ENCODE data around the gene HMGB3.
"Not testable (repeated sequence)": the region's sequence is repeated elsewhere in the genome, so short reads cannot be mapped to it uniquely, and the experiment has no call there.

HMGB3 gene

GRCh38 chrX:150982788-150983520 lies at the start of gene HMGB3:
Gene HMGB3 (plus strand): TSS chrX:150983335. CDS start chrX:150985600, 2,265 bp downstream.
- Mint-ChIP-seq H3K4me3 (peak within 1 kb of the TSS; percentile 66), H3K27me3 (peaks cover 32% of the 10 kb centered on the region), H3K27ac (no peak within 1 kb of the TSS), H3K9me3 (no peaks in the 10 kb centered on the region), H3K4me1 (ENCODE audit: low read depth) (peaks cover 3% of the 10 kb centered on the region), H3K36me3 (ENCODE audit: low read depth) (peaks cover 18% of the 10 kb centered on the region)
- peak; percentile 81 for DNase-seq

- Mint-ChIP-seq H3K4me1 (ENCODE audit: low read depth) (no peaks in the 10 kb centered on the region), H3K9me3 (no peaks in the 10 kb centered on the region), H3K4me3 (no peak overlapping the region), H3K27ac (no peak overlapping the region), H3K27me3 (peaks cover 30% of the 10 kb centered on the region), H3K36me3 (ENCODE audit: low read depth) (no peaks in the 10 kb centered on the region)
- DNase-seq, result no peak
Measured at GRCh38 chrX:150933945-150934350, 49.2 kb upstream of the HMGB3 start.

GRCh38 chrX:150934453-150934852 lies 48.7 kb upstream of the HMGB3 start:
- H3K27me3 Mint-ChIP-seq, result peaks cover 30% of the 10 kb centered on the region
- no peak overlapping the region for H3K27ac Mint-ChIP-seq
- H3K4me3 Mint-ChIP-seq, result no peak overlapping the region
- H3K4me1 Mint-ChIP-seq (ENCODE audit: low read depth), result no peaks in the 10 kb centered on the region
- H3K9me3 Mint-ChIP-seq, result no peaks in the 10 kb centered on the region
- no peaks in the 10 kb centered on the region for H3K36me3 Mint-ChIP-seq (ENCODE audit: low read depth)
- no peak for DNase-seq

GRCh38 chrX:150935467-150935866 lies 47.7 kb upstream of the HMGB3 start:
- Mint-ChIP-seq H3K27me3 (peaks cover 27% of the 10 kb centered on the region), H3K4me1 (ENCODE audit: low read depth) (no peaks in the 10 kb centered on the region), H3K36me3 (ENCODE audit: low read depth) (no peaks in the 10 kb centered on the region), H3K27ac (no peak overlapping the region), H3K4me3 (no peak overlapping the region), H3K9me3 (no peaks in the 10 kb centered on the region)
- DNase-seq, result no peak

- no peaks in the 10 kb centered on the region for H3K9me3 Mint-ChIP-seq
- no peak for DNase-seq
Measured at GRCh38 chrX:150936556-150936955, 46.6 kb upstream of the HMGB3 start.

GRCh38 chrX:150940844-150941495 lies 42.2 kb upstream of the HMGB3 start:
- peaks cover 6% of the 10 kb centered on the region for H3K27me3 Mint-ChIP-seq
- H3K4me1 Mint-ChIP-seq (ENCODE audit: low read depth), result no peaks in the 10 kb centered on the region
- no peak for DNase-seq
- H3K27ac Mint-ChIP-seq, result no peak overlapping the region
- H3K4me3 Mint-ChIP-seq, result no peak overlapping the region
- no peaks in the 10 kb centered on the region for H3K36me3 Mint-ChIP-seq (ENCODE audit: low read depth)
- no peaks in the 10 kb centered on the region for H3K9me3 Mint-ChIP-seq

More at GRCh38 chrX:150936556-150936955, 46.6 kb upstream of the HMGB3 start:
- H3K36me3 Mint-ChIP-seq (ENCODE audit: low read depth), result no peaks in the 10 kb centered on the region
- H3K27ac Mint-ChIP-seq, result no peak overlapping the region
- no peaks in the 10 kb centered on the region for H3K4me1 Mint-ChIP-seq (ENCODE audit: low read depth)
- no peak overlapping the region for H3K4me3 Mint-ChIP-seq
- H3K27me3 Mint-ChIP-seq, result peaks cover 26% of the 10 kb centered on the region

GRCh38 chrX:150941580-150941979 lies 41.6 kb upstream of the HMGB3 start:
- H3K27ac Mint-ChIP-seq, result no peak overlapping the region
- H3K4me3 Mint-ChIP-seq, result no peak overlapping the region
- no peak for DNase-seq
- no peaks in the 10 kb centered on the region for H3K36me3 Mint-ChIP-seq (ENCODE audit: low read depth)
- H3K4me1 Mint-ChIP-seq (ENCODE audit: low read depth), result no peaks in the 10 kb centered on the region
- peaks cover 6% of the 10 kb centered on the region for H3K27me3 Mint-ChIP-seq
- H3K9me3 Mint-ChIP-seq, result no peaks in the 10 kb centered on the region

GRCh38 chrX:150942942-150943594 lies 40.1 kb upstream of the HMGB3 start:
- H3K9me3 Mint-ChIP-seq, result no peaks in the 10 kb centered on the region

GRCh38 chrX:150944233-150944632 lies 38.9 kb upstream of the HMGB3 start:
- Mint-ChIP-seq H3K4me1 (ENCODE audit: low read depth) (no peaks in the 10 kb centered on the region), H3K27ac (no peak overlapping the region), H3K9me3 (no peaks in the 10 kb centered on the region), H3K4me3 (no peak overlapping the region), H3K27me3 (peaks cover 19% of the 10 kb centered on the region), H3K36me3 (ENCODE audit: low read depth) (no peaks in the 10 kb centered on the region)
- DNase-seq, result no peak

More at GRCh38 chrX:150942942-150943594, 40.1 kb upstream of the HMGB3 start:
- Mint-ChIP-seq H3K4me1 (ENCODE audit: low read depth) (no peaks in the 10 kb centered on the region), H3K27me3 (peaks cover 19% of the 10 kb centered on the region), H3K36me3 (ENCODE audit: low read depth) (no peaks in the 10 kb centered on the region), H3K27ac (no peak overlapping the region), H3K4me3 (no peak overlapping the region)
- DNase-seq, result no peak

- Mint-ChIP-seq H3K27ac (no peak overlapping the region), H3K9me3 (no peaks in the 10 kb centered on the region), H3K36me3 (ENCODE audit: low read depth) (no peaks in the 10 kb centered on the region), H3K27me3 (peaks cover 25% of the 10 kb centered on the region), H3K4me3 (no peak overlapping the region), H3K4me1 (ENCODE audit: low read depth) (no peaks in the 10 kb centered on the region)
- DNase-seq, result no peak
Measured at GRCh38 chrX:150954951-150955350, 28.2 kb upstream of the HMGB3 start.

- Mint-ChIP-seq H3K4me3 (no peak overlapping the region), H3K36me3 (ENCODE audit: low read depth) (no peaks in the 10 kb centered on the region), H3K4me1 (ENCODE audit: low read depth) (no peaks in the 10 kb centered on the region), H3K27me3 (peaks cover 25% of the 10 kb centered on the region), H3K9me3 (no peaks in the 10 kb centered on the region), H3K27ac (no peak overlapping the region)
- DNase-seq, result no peak
Measured at GRCh38 chrX:150955590-150955989, 27.5 kb upstream of the HMGB3 start.

- Mint-ChIP-seq H3K27ac (no peak overlapping the region), H3K27me3 (peaks cover 16% of the 10 kb centered on the region), H3K36me3 (ENCODE audit: low read depth) (no peaks in the 10 kb centered on the region), H3K9me3 (no peaks in the 10 kb centered on the region), H3K4me3 (no peak overlapping the region), H3K4me1 (ENCODE audit: low read depth) (no peaks in the 10 kb centered on the region)
- no peak for DNase-seq
Measured at GRCh38 chrX:150958177-150958576, 25.0 kb upstream of the HMGB3 start.

GRCh38 chrX:150959557-150959956 lies 23.6 kb upstream of the HMGB3 start:
- H3K27ac Mint-ChIP-seq, result no peak overlapping the region

GRCh38 chrX:150961631-150962030 lies 21.5 kb upstream of the HMGB3 start:
- no peak for DNase-seq

More at GRCh38 chrX:150959557-150959956, 23.6 kb upstream of the HMGB3 start:
- Mint-ChIP-seq H3K4me3 (no peak overlapping the region), H3K36me3 (ENCODE audit: low read depth) (no peaks in the 10 kb centered on the region), H3K4me1 (ENCODE audit: low read depth) (no peaks in the 10 kb centered on the region), H3K9me3 (no peaks in the 10 kb centered on the region), H3K27me3 (peaks cover 13% of the 10 kb centered on the region)
- no peak for DNase-seq

GRCh38 chrX:150964416-150964815 lies 18.7 kb upstream of the HMGB3 start:
- H3K36me3 Mint-ChIP-seq (ENCODE audit: low read depth); H3K27ac Mint-ChIP-seq; H3K9me3 Mint-ChIP-seq; DNase-seq; H3K4me3 Mint-ChIP-seq; H3K4me1 Mint-ChIP-seq (ENCODE audit: low read depth): not testable (repeated sequence)
- peaks cover 43% of the 10 kb centered on the region for H3K27me3 Mint-ChIP-seq

More at GRCh38 chrX:150961631-150962030, 21.5 kb upstream of the HMGB3 start:
- no peaks in the 10 kb centered on the region for H3K9me3 Mint-ChIP-seq
- H3K4me3 Mint-ChIP-seq, result no peak overlapping the region
- peaks cover 24% of the 10 kb centered on the region for H3K27me3 Mint-ChIP-seq
- no peak overlapping the region for H3K27ac Mint-ChIP-seq
- H3K4me1 Mint-ChIP-seq (ENCODE audit: low read depth), result no peaks in the 10 kb centered on the region
- H3K36me3 Mint-ChIP-seq (ENCODE audit: low read depth), result no peaks in the 10 kb centered on the region

All from activated T-cell treated with anti-CD3 and anti-CD28 coated beads, Interleukin-2, amount 50 U/mL, for 24 hours (primary cell).